Stomach (tissue), 9 donors: Measurements from ENCODE around the gene RPL22. TPM values are rescaled to one million over a fixed set of nuclear protein-coding genes. Genes with fewer than 3 reads are reported as not detected.

ENCODE experiments used
- DNase-seq, 2 donors: peaks; one replicate each; pipeline versions ENCODE4 v3.0.0 to v3.0.0-alpha.2; 2013 to 2019
- H3K27ac ChIP-seq, 5 donors: fragments of 200-600 bp in 4 of 5; sonication (generic) in 4 of 5; one replicate each; pipeline ENCODE4 v1.5.1; 2013 to 2019; ENCODE audit warnings: mild to moderate bottlenecking in 1 of 5, moderate library complexity in 1 of 5
- H3K27me3 ChIP-seq, 3 donors: fragments of 200-600 bp; sonication (generic); one replicate each; pipeline ENCODE4 v1.5.1; 2017 to 2019; ENCODE audit warnings: mixed run types in 1 of 3
- H3K36me3 ChIP-seq, 4 donors: fragments of 200-600 bp; sonication (generic); 1 replicate in 3 of 4; 2 replicates in 1 of 4; pipeline ENCODE4 v1.5.1; 2016 to 2019
- H3K4me1 ChIP-seq, 4 donors: fragments of 200-600 bp; sonication (generic); one replicate each; pipeline ENCODE4 v1.5.1; 2016 to 2019
- H3K4me3 ChIP-seq, 4 donors: fragments of 200-600 bp; sonication (generic) in 3 of 4; one replicate each; pipeline ENCODE4 v1.5.1; 2016 to 2019; ENCODE audit warnings: mild to moderate bottlenecking in 1 of 4
- H3K9me3 ChIP-seq, 4 donors: fragments of 200-600 bp; sonication (generic); one replicate each; pipeline ENCODE4 v1.5.1; 2016 to 2019
- EP300 ChIP-seq: sonication (generic); formaldehyde crosslinking; IDR thresholded peaks from one replicate; pipeline ENCODE4 v1.6.1; 2017; ENCODE audit warnings: antibody characterized with exemption
- POLR2A ChIP-seq, 4 donors: fragments of 450-650 bp; IDR thresholded peaks; one replicate each; pipeline ENCODE4 v1.6.1; 2016; ENCODE audit warnings: antibody characterized with exemption in 4 of 4, control low read depth in 2 of 4, mild to moderate bottlenecking in 1 of 4, moderate library complexity in 1 of 4
- POLR2AphosphoS5 ChIP-seq, 3 donors: sonication (generic); formaldehyde crosslinking; IDR thresholded peaks; one replicate each; pipeline ENCODE4 v1.6.1; 2016; ENCODE audit warnings: antibody characterized with exemption in 3 of 3
- WGBS, 5 donors: extraction: QIAGEN DNeasy Blood & Tissue Kit in 3 of 5; methylation state at CpG; one replicate each; pipeline versions ENCODE4 v1.1.5 to v1.1.7; 2013 to 2018; 5-methylcytosine and 5-hydroxymethylcytosine counted together
- intact Hi-C: fragments of 100-400 bp; cut with DNase I; formaldehyde crosslinking; loops from one replicate; pipeline ENCODE4 v1.15.1; 2023; ENCODE audit warnings: low total_unique reads
- polyA plus RNA-seq, 3 donors: library from polyadenylated mRNA; stranded (reverse); fragments of 200-250 nt; gene quantifications; one replicate each; pipeline ENCODE4 v1.2.3, GENCODE V29; 2013
- total RNA-seq, 5 donors: library from RNA; depleted of rRNA; stranded (reverse); fragments of >200 nt; gene quantifications; one replicate each; pipeline versions ENCODE4 v1.1.0 to v1.2.3, GENCODE V29; 2014 to 2016
- TF ChIP-seq, protein P1 (sequence below), 7 experiments: fragments of 450-650 bp in 4 of 7; fragments of 200-600 bp in 3 of 7; sonication (generic) in 3 of 7; IDR thresholded peaks; one replicate each; pipeline ENCODE4 v1.5.1; 2016 to 2019; ENCODE audit warnings: antibody characterized with exemption in 7 of 7, control low read depth in 2 of 7, mild to moderate bottlenecking in 1 of 7
- donor health status: healthy with polysubstance abuse.
- donor health status: Bipolar disorder and iron deficiency.
- donor health status: healthy.

The RPL22 gene
- total and polyA plus RNA-seq, 8 donors = 103 to 718 (median 239) TPM

DNA sequence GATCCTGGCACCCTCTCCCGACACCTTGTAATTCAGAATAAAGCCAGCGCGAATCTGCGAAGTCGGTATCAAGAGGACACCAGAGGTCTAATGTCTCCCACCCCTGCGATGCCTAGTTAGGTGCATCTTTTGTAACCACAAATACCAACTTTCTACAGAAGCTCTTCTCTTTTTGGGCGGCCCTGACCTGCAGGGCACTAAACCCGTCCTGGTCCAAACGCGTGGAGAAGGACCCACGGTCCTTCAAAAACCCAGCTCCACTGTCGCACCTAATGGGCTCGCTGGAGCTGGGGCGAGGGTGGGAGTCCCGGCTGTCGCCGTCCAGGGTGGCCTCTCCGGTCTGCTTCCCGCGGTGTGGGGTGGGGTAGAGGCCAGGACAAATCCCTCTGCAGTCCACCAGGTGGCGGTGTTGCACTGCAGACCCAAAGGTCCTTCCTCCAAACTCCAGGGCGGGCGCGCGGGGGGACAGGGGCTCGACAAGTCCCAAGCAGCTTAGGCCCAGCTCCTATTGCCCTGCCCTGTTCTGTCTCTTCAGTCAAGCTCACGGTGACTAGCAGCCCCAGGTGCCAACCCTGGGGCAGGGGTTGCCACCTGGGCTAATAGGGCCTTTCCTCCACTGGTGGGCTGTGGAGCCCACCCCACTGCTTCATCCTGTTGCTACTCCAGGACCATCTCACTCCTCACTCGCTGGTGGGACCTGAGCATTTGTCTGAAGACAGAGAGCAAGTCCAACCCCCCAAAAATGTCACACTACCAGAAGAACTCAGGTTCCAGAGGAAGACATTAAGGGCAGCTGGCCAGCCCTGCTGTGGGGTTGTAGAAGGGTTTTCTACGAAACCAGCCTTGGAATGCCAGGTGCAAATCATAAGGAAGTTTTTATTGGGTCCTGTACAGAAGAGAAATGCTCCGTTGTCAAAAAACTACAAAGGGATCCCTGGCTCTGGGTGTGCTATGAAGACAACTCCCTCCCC lies 47.4 kb upstream of the RPL22 start:
- Histone ChIP-seq H3K4me1 (peaks cover 32 to 53% (median 51%) of the 10 kb centered on the region in 4 donors), H3K4me3 (no peak overlapping the region), H3K9me3 (no peaks in the 10 kb centered on the region), H3K27me3 (peaks cover 22 to 100% (median 81%) of the 10 kb centered on the region in 3 donors), H3K27ac (no peak overlapping the region), H3K36me3 (peaks cover 0 to 7% (median 0%) of the 10 kb centered on the region in 4 donors)
- 5 to 7% (median 6%) methylated on average over 30 of the region's 30 CpGs for WGBS, 5 donors
- intact Hi-C loops = loop anchor here (5.0 to 10.0 kb wide), 3 partner anchors 96 to 192 kb away; no protein-coding TSS in a partner anchor
- TF ChIP-seq, protein P1, sequence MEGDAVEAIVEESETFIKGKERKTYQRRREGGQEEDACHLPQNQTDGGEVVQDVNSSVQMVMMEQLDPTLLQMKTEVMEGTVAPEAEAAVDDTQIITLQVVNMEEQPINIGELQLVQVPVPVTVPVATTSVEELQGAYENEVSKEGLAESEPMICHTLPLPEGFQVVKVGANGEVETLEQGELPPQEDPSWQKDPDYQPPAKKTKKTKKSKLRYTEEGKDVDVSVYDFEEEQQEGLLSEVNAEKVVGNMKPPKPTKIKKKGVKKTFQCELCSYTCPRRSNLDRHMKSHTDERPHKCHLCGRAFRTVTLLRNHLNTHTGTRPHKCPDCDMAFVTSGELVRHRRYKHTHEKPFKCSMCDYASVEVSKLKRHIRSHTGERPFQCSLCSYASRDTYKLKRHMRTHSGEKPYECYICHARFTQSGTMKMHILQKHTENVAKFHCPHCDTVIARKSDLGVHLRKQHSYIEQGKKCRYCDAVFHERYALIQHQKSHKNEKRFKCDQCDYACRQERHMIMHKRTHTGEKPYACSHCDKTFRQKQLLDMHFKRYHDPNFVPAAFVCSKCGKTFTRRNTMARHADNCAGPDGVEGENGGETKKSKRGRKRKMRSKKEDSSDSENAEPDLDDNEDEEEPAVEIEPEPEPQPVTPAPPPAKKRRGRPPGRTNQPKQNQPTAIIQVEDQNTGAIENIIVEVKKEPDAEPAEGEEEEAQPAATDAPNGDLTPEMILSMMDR (IDR thresholded peaks at IDR 0.05) = peak in 6 of 7 experiments; percentile 67 to 98 (median 96)
- TF ChIP-seq POLR2AphosphoS5 (IDR thresholded peaks at IDR 0.05) (peak in 1 of 3 donors; percentile 6), POLR2A (IDR thresholded peaks at IDR 0.05) (no peak)
- peak; percentile 81 to 94 for DNase-seq

DNA sequence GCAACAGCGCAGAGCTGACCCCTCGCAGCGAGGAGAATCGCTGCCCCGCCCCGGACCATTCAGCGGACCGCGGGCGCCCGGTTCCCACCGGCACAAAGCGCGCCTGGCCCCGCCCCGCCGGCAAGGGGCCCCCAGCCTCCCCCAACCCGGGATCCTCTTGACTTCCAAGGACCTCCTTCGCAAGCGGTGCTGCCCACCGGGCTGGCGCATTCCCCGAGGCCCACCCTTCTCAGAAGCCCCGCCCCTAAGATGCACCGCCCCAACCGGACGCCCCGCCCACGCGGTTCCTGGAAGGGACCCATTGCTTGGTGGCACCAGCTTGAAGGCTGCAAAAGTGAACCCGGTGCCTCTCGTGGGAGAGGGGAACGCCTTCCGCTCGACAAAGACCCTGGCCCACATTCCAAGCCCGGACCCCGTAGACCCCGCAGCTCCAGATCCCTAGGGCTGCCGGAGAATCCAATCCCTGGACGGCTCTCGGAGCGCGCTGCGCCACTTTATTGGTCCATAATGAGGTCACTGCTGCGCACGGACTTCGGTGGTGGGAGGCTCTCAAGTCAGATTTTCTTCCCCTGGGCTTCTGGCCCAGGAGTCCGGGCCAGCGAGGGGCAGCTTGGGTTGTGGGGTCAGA lies 46.6 kb upstream of the RPL22 start:
- H3K27me3 ChIP-seq = peaks cover 22 to 100% (median 86%) of the 10 kb centered on the region in 3 donors
- peak; percentile 33 to 67 for DNase-seq
- no peaks in the 10 kb centered on the region for H3K36me3 ChIP-seq
- WGBS, 5 donors = 1 to 9% (median 4%) methylated on average over 19 to 49 of the region's 49 CpGs
- H3K9me3 ChIP-seq = no peaks in the 10 kb centered on the region
- no peak overlapping the region for H3K27ac ChIP-seq
- H3K4me1 ChIP-seq = peaks cover 35 to 59% (median 56%) of the 10 kb centered on the region in 4 donors
- peak overlapping the region in 3 of 4 donors; percentile 0 to 34 (median 16) for H3K4me3 ChIP-seq
- intact Hi-C loops = loop anchor here (5.0 to 10.0 kb wide), 3 partner anchors 96 to 191 kb away; no protein-coding TSS in a partner anchor
- TF ChIP-seq, protein P1 (IDR thresholded peaks at IDR 0.05) = no peak
- TF ChIP-seq EP300 = no peak
- no peak for TF ChIP-seq POLR2A (IDR thresholded peaks at IDR 0.05)

DNA sequence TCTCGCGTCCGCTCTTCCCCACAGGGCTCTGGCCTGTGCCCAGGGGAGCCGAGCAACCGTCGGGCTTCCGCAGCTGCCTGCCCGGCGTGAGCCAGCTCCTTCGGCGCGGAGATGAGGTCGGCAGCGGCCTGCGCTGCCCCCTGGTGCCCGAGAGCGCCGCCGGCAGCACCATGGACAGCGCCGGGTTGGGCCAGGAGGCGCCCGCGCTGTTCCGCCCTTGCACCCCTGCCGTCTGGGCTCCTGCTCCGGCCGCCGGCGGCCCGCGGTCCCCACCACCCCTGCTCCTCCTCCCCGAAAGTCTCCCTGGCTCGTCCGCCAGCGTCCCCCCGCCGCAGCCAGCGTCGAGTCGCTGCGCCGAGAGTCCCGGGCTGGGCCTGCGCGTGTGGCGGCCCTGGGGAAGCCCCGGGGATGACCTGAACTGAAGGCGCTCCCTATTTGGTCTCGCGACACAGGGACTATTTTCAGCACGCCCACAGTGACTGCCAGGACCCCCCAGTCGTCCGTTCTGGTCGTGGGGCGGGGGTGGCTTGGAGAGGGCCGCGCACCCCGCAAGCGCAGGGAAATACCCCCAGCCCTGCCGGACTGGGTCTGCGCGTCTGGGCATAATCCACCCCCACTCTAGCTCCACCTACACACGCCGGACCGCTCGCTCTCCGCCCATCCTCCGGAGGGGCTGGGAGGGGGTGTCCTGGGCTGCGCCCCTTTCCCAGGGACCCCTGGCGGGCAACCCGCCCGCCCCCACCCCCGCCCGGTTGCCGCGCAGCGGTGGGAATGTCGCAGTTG lies 45.9 kb upstream of the RPL22 start:
- intact Hi-C loops = loop anchor here (5.0 to 10.0 kb wide), 3 partner anchors 97 to 190 kb away; no protein-coding TSS in a partner anchor
- no peaks in the 10 kb centered on the region for H3K36me3 ChIP-seq
- peaks cover 35 to 59% (median 56%) of the 10 kb centered on the region in 4 donors for H3K4me1 ChIP-seq
- H3K27me3 ChIP-seq = peaks cover 22 to 100% (median 85%) of the 10 kb centered on the region in 3 donors
- TF ChIP-seq, protein P1 (IDR thresholded peaks at IDR 0.05) = peak in 5 of 7 experiments; percentile 61 to 89 (median 77)
- TF ChIP-seq POLR2AphosphoS5 (IDR thresholded peaks at IDR 0.05) (peak in 1 of 3 donors; percentile 37), EP300 (no peak), POLR2A (IDR thresholded peaks at IDR 0.05) (no peak)
- peak; percentile 83 to 95 for DNase-seq
- no peak overlapping the region for H3K27ac ChIP-seq
- H3K9me3 ChIP-seq = no peaks in the 10 kb centered on the region
- WGBS, 5 donors = 1 to 3% (median 2%) methylated on average over 20 to 79 of the region's 79 CpGs
- H3K4me3 ChIP-seq = peak overlapping the region in 3 of 4 donors; percentile 0 to 34 (median 16)
